GM13976 (cell line): Measurements from ENCODE around the gene SORCS1.

Experiments
- DNase-seq: peaks from one replicate; pipeline ENCODE4 v3.0.0; 2012; ENCODE audit warnings: low spot score
- CTCF ChIP-seq: IDR thresholded peaks from 2 replicates; pipeline ENCODE4 v1.5.1; 2012; ENCODE audit warnings: borderline replicate concordance, mild to moderate bottlenecking; ENCODE audit not compliant: insufficient read depth; ENCODE audit errors: extremely low read depth, missing control alignments, control extremely low read depth
- in situ Hi-C: fragments of 300-500 bp; cut with MboI; formaldehyde crosslinking; loops from one replicate; pipeline ENCODE4 v1.12.0; 2022; ENCODE audit warnings: low sequenced_read_pairs, mixed read lengths, inconsistent platforms; ENCODE audit not compliant: unreplicated experiment

The SORCS1 gene

GRCh38 chr10:106761906-106762305 is 402.6 kb downstream of the SORCS1 start:
- no peak for TF ChIP-seq CTCF
- in situ Hi-C loops = no loop called here
- DNase-seq = no peak

GRCh38 chr10:106757521-106757920 is 407.0 kb downstream of the SORCS1 start:
- in situ Hi-C loops = no loop called here

GRCh38 chr10:106751091-106751490 is 413.4 kb downstream of the SORCS1 start:
- TF ChIP-seq CTCF = no peak
- no peak for DNase-seq
- in situ Hi-C loops = no loop called here

More at GRCh38 chr10:106757521-106757920, 407.0 kb downstream of the SORCS1 start:
- DNase-seq = no peak
- TF ChIP-seq CTCF = no peak

GRCh38 chr10:106746868-106747267 is 417.6 kb downstream of the SORCS1 start:
- TF ChIP-seq CTCF = no peak
- in situ Hi-C loops = no loop called here
- DNase-seq = no peak

GRCh38 chr10:106741006-106741530 is 423.4 kb downstream of the SORCS1 start:
- TF ChIP-seq CTCF = no peak
- in situ Hi-C loops = no loop called here
- DNase-seq = no peak

- in situ Hi-C loops = no loop called here
- no peak for TF ChIP-seq CTCF
- DNase-seq = no peak
These were observed 424.4 kb downstream of the SORCS1 start for GRCh38 chr10:106740071-106740470.
